HEK293 (cell line): ENCODE measurements around the gene DNASE2B.

Experiments used
- CTCF ChIA-PET: fragments of 350-600 bp; formaldehyde crosslinking; extraction: SDS; loops from one replicate; lab custom pipeline; 2021; ENCODE audit warnings: antibody characterized with exemption; lab: Yijun Ruan, JAX
- POLR2A ChIA-PET: fragments of 300-600 bp; formaldehyde crosslinking; extraction: SDS; loops from one replicate; lab custom pipeline; 2020; ENCODE audit warnings: antibody characterized with exemption, inconsistent platforms; lab: Yijun Ruan, JAX
- H3K27ac ChIP-seq: fragments of 200-500 bp; sonication (Bioruptor generic); 2 replicates; pipeline ENCODE4 v1.5.1; 2014; ENCODE audit warnings: low read depth, low read length, control low read depth, inconsistent platforms; ENCODE audit errors: extremely low read depth
- H3K36me3 ChIP-seq, 2 experiments: fragments of 200-500 bp in 1 of 2; sonication (Bioruptor generic) in 1 of 2; 1 replicate in 1 of 2; 2 replicates in 1 of 2; pipeline ENCODE4 v1.5.1; 2014 to 2017; ENCODE audit warnings: inconsistent platforms in 2 of 2, low read length in 2 of 2; ENCODE audit not compliant: control insufficient read depth in 2 of 2, insufficient read depth in 1 of 2
- H3K4me1 ChIP-seq: fragments of 200-500 bp; sonication (Bioruptor generic); 2 replicates; pipeline ENCODE4 v1.5.1; 2014; ENCODE audit warnings: mild to moderate bottlenecking, low read length, inconsistent platforms; ENCODE audit not compliant: control insufficient read depth, insufficient read depth
- H3K4me3 ChIP-seq: 2 replicates; pipeline ENCODE4 v1.5.1; 2011; ENCODE audit warnings: low read depth, mild to moderate bottlenecking, control low read depth, low read length, moderate library complexity
- H3K9me3 ChIP-seq: fragments of 200-500 bp; sonication (Bioruptor generic); 2 replicates; pipeline ENCODE4 v1.5.1; 2014; ENCODE audit warnings: low read depth, low read length, inconsistent platforms; ENCODE audit not compliant: control insufficient read depth, insufficient read depth
- AEBP2 ChIP-seq: fragments of 450-650 bp; formaldehyde crosslinking; IDR thresholded peaks from 2 replicates; pipeline ENCODE4 v1.5.1; 2016; ENCODE audit warnings: missing biosample characterization, missing genetic modification characterization, borderline replicate concordance
- KLF7 ChIP-seq: fragments of 450-650 bp; formaldehyde crosslinking; IDR thresholded peaks from 2 replicates; pipeline ENCODE4 v1.5.1; 2016; ENCODE audit warnings: missing biosample characterization, missing genetic modification characterization, borderline replicate concordance
- SCRT2 ChIP-seq: fragments of 450-650 bp; formaldehyde crosslinking; IDR thresholded peaks from 2 replicates; pipeline ENCODE4 v1.5.1; 2016; ENCODE audit warnings: missing biosample characterization, missing genetic modification characterization
- ZBTB21 ChIP-seq: fragments of 450-650 bp; formaldehyde crosslinking; IDR thresholded peaks from 2 replicates; pipeline ENCODE4 v1.5.1; 2017; ENCODE audit warnings: missing biosample characterization, missing genetic modification characterization
- ZFP37 ChIP-seq: fragments of 450-650 bp; formaldehyde crosslinking; IDR thresholded peaks from 2 replicates; pipeline ENCODE4 v1.5.1; 2016; ENCODE audit warnings: missing biosample characterization, missing genetic modification characterization
- ZFP69B ChIP-seq: fragments of 450-650 bp; formaldehyde crosslinking; IDR thresholded peaks from 2 replicates; pipeline ENCODE4 v1.5.1; 2016; ENCODE audit warnings: missing biosample characterization, missing genetic modification characterization
- ZNF121 ChIP-seq: fragments of 450-650 bp; formaldehyde crosslinking; IDR thresholded peaks from 2 replicates; pipeline ENCODE4 v1.5.1; 2016; ENCODE audit warnings: missing biosample characterization, missing genetic modification characterization
- ZNF155 ChIP-seq: fragments of 450-650 bp; formaldehyde crosslinking; IDR thresholded peaks from 2 replicates; pipeline ENCODE4 v1.5.1; 2016; ENCODE audit warnings: missing biosample characterization, missing genetic modification characterization
- ZNF274 ChIP-seq, 2 experiments: fragments of 200-500 bp in 1 of 2; fragments of 450-650 bp in 1 of 2; sonication (Bioruptor generic) in 1 of 2; formaldehyde crosslinking in 1 of 2; IDR thresholded peaks; 2 replicates each; pipeline versions ENCODE4 v1.5.1 to v1.6.1; 2014 to 2016; ENCODE audit warnings: borderline replicate concordance in 1 of 2, inconsistent platforms in 1 of 2, low read length in 1 of 2, missing biosample characterization in 1 of 2, missing genetic modification characterization in 1 of 2
- ZNF341 ChIP-seq: fragments of 450-650 bp; formaldehyde crosslinking; IDR thresholded peaks from 2 replicates; pipeline ENCODE4; 2016; ENCODE audit warnings: low read depth, missing biosample characterization, missing genetic modification characterization
- ZNF362 ChIP-seq: fragments of 450-650 bp; formaldehyde crosslinking; IDR thresholded peaks from 2 replicates; pipeline ENCODE4 v1.5.1; 2016; ENCODE audit warnings: missing biosample characterization, missing genetic modification characterization
- ZNF416 ChIP-seq: fragments of 450-650 bp; formaldehyde crosslinking; IDR thresholded peaks from 2 replicates; pipeline ENCODE4 v1.5.1; 2016; ENCODE audit warnings: missing biosample characterization, missing genetic modification characterization
- ZNF449 ChIP-seq: fragments of 450-650 bp; formaldehyde crosslinking; IDR thresholded peaks from 2 replicates; pipeline ENCODE4 v1.5.1; 2017; ENCODE audit warnings: missing biosample characterization, mild to moderate bottlenecking, missing genetic modification characterization, moderate library complexity
- ZNF518A ChIP-seq: fragments of 450-650 bp; formaldehyde crosslinking; conservative IDR thresholded peaks from 2 replicates; pipeline ENCODE4 v1.5.1; 2016; ENCODE audit warnings: low read depth, missing biosample characterization, missing genetic modification characterization
- ZSCAN18 ChIP-seq: fragments of 450-650 bp; formaldehyde crosslinking; IDR thresholded peaks from 2 replicates; pipeline ENCODE4 v1.5.1; 2016; ENCODE audit warnings: missing biosample characterization, missing genetic modification characterization

The DNASE2B gene

GRCh38 chr1:84425150-84425896, 27.0 kb downstream of the DNASE2B start:
- H3K36me3 ChIP-seq = no peaks in the 10 kb centered on the region

More at GRCh38 chr1:84425150-84425896, 27.0 kb downstream of the DNASE2B start:
- H3K27ac ChIP-seq = no peak overlapping the region
- ChIA-PET POLR2A (no interaction called here), CTCF (interaction anchor here (0.7 to 1.5 kb wide), 2 partner anchors 9 to 49 kb away, joined by 3 to 9 read pairs; no protein-coding TSS in a partner anchor)
- H3K4me3 ChIP-seq = no peak overlapping the region
- H3K9me3 ChIP-seq = no peaks in the 10 kb centered on the region
- TF ChIP-seq ZFP69B (tag by site-specific recombination) = no peak
- no peak for TF ChIP-seq ZNF155
- no peak for TF ChIP-seq ZNF518A (tag by site-specific recombination)
- TF ChIP-seq KLF7 (tag by site-specific recombination) = no peak
- no peak for TF ChIP-seq ZNF362 (tag by site-specific recombination)
- no peak for TF ChIP-seq ZNF274 (IDR thresholded peaks at IDR 0.05; ENCODE audit: low read length)
- TF ChIP-seq ZNF274 (tag by site-specific recombination; IDR thresholded peaks at IDR 0.05; ENCODE audit: borderline replicate concordance) = no peak
- no peak for TF ChIP-seq ZNF416 (tag by site-specific recombination)
- no peak for TF ChIP-seq ZFP37
- no peak for TF ChIP-seq ZNF341
- TF ChIP-seq ZSCAN18 (tag by site-specific recombination) = no peak
- TF ChIP-seq ZBTB21 (tag by site-specific recombination) = no peak
- TF ChIP-seq ZNF121 = no peak
- no peak for TF ChIP-seq SCRT2 (tag by site-specific recombination)
- no peak for TF ChIP-seq AEBP2 (tag by site-specific recombination)
- no peak for TF ChIP-seq ZNF449 (tag by site-specific recombination)
- TF ChIP-seq, all 188 proteins: peak for 0
- H3K4me1 ChIP-seq = no peaks in the 10 kb centered on the region
